ENCODE results near the gene CDK14.
"Not testable (repeated sequence)": the region's sequence is repeated elsewhere in the genome, so short reads cannot be mapped to it uniquely, and the experiment has no call there.

The CDK14 gene

GRCh38 chr7:90791596-90791995 is 195.5 kb downstream of the CDK14 start:
- Histone ChIP-seq H3K9ac (ENCODE audit: low read depth, low read length) (no peak overlapping the region), H3K4me3 (ENCODE audit: low read depth, low read length) (no peak overlapping the region), H3K9me3 (ENCODE audit: control insufficient read depth, insufficient read depth, low read length) (no peaks in the 10 kb centered on the region), H3K27me3 (ENCODE audit: control insufficient read depth, insufficient read depth, low read length) (no peaks in the 10 kb centered on the region), H3K36me3 (ENCODE audit: control insufficient read depth, insufficient read depth, low read length) (no peaks in the 10 kb centered on the region), H3K4me1 (ENCODE audit: control insufficient read depth, insufficient read depth, low read length) (no peaks in the 10 kb centered on the region)

DNA sequence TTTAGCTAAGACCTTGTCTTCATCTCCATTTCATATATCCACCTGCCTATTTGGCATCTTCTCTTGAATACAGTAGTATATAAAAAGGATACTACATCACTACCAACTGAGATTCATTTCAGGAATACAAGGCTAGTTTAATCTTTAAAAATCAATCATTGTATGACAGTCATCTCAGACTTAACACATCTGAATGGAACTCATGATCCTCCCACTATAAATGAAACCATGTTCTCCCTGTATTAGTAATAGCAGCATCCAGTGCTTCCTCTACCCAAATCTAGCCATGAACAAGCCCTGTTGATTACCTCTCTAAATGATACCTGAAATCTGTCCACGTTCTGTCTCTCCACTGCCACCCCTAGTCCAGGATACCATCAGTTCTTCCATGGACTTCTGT is 196.2 kb downstream of the CDK14 start:
- H3K36me3 ChIP-seq (ENCODE audit: control insufficient read depth, insufficient read depth, low read length) = no peaks in the 10 kb centered on the region
- H3K4me1 ChIP-seq (ENCODE audit: control insufficient read depth, insufficient read depth, low read length) = no peaks in the 10 kb centered on the region
- no peaks in the 10 kb centered on the region for H3K27me3 ChIP-seq (ENCODE audit: control insufficient read depth, insufficient read depth, low read length)
- no peak overlapping the region for H3K4me3 ChIP-seq (ENCODE audit: low read depth, low read length)
- no peaks in the 10 kb centered on the region for H3K9me3 ChIP-seq (ENCODE audit: control insufficient read depth, insufficient read depth, low read length)
- H3K9ac ChIP-seq (ENCODE audit: low read depth, low read length) = no peak overlapping the region

GRCh38 chr7:90794234-90794633 is 198.1 kb downstream of the CDK14 start:
- H3K4me3 ChIP-seq (ENCODE audit: low read depth, low read length); H3K9ac ChIP-seq (ENCODE audit: low read depth, low read length); H3K4me1 ChIP-seq (ENCODE audit: control insufficient read depth, insufficient read depth, low read length); H3K27me3 ChIP-seq (ENCODE audit: control insufficient read depth, insufficient read depth, low read length); H3K9me3 ChIP-seq (ENCODE audit: control insufficient read depth, insufficient read depth, low read length); H3K36me3 ChIP-seq (ENCODE audit: control insufficient read depth, insufficient read depth, low read length): not testable (repeated sequence)

GRCh38 chr7:90797596-90797995 is 201.5 kb downstream of the CDK14 start:
- Histone ChIP-seq H3K27me3 (ENCODE audit: control insufficient read depth, insufficient read depth, low read length) (no peaks in the 10 kb centered on the region), H3K36me3 (ENCODE audit: control insufficient read depth, insufficient read depth, low read length) (no peaks in the 10 kb centered on the region), H3K9ac (ENCODE audit: low read depth, low read length) (no peak overlapping the region), H3K4me3 (ENCODE audit: low read depth, low read length) (no peak overlapping the region), H3K4me1 (ENCODE audit: control insufficient read depth, insufficient read depth, low read length) (no peaks in the 10 kb centered on the region), H3K9me3 (ENCODE audit: control insufficient read depth, insufficient read depth, low read length) (no peaks in the 10 kb centered on the region)

- Histone ChIP-seq H3K4me3 (ENCODE audit: low read depth, low read length) (no peak overlapping the region), H3K27me3 (ENCODE audit: control insufficient read depth, insufficient read depth, low read length) (no peaks in the 10 kb centered on the region), H3K9ac (ENCODE audit: low read depth, low read length) (no peak overlapping the region), H3K4me1 (ENCODE audit: control insufficient read depth, insufficient read depth, low read length) (no peaks in the 10 kb centered on the region), H3K9me3 (ENCODE audit: control insufficient read depth, insufficient read depth, low read length) (peaks cover 2% of the 10 kb centered on the region), H3K36me3 (ENCODE audit: control insufficient read depth, insufficient read depth, low read length) (no peaks in the 10 kb centered on the region)
These were observed 208.2 kb downstream of the CDK14 start for GRCh38 chr7:90804370-90804769.

DNA sequence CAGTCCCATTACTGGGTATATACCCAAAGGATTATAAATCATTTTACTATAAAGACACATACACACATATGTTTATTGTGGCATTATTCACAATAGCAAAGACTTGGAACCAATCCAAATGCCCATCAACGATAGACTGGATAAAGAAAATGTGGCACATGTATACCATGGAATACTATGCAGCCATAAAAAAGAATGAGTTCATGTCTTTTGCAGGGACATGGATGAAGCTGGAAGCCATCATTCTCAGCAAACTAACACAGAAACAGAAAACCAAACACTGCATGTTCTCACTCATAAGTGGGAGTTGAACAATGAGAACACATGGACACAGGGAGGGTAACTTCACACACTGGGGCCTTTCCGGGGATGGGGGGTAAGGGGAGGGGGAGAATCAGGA is 219.4 kb downstream of the CDK14 start:
- not testable (repeated sequence) for H3K36me3 ChIP-seq (ENCODE audit: control insufficient read depth, insufficient read depth, low read length); H3K4me1 ChIP-seq (ENCODE audit: control insufficient read depth, insufficient read depth, low read length); H3K9ac ChIP-seq (ENCODE audit: low read depth, low read length); H3K27me3 ChIP-seq (ENCODE audit: control insufficient read depth, insufficient read depth, low read length); H3K9me3 ChIP-seq (ENCODE audit: control insufficient read depth, insufficient read depth, low read length); H3K4me3 ChIP-seq (ENCODE audit: low read depth, low read length)

- no peak overlapping the region for H3K4me3 ChIP-seq (ENCODE audit: low read depth, low read length)
- no peaks in the 10 kb centered on the region for H3K36me3 ChIP-seq (ENCODE audit: control insufficient read depth, insufficient read depth, low read length)
- H3K9ac ChIP-seq (ENCODE audit: low read depth, low read length) = no peak overlapping the region
- H3K4me1 ChIP-seq (ENCODE audit: control insufficient read depth, insufficient read depth, low read length) = peaks cover 3% of the 10 kb centered on the region
- no peaks in the 10 kb centered on the region for H3K9me3 ChIP-seq (ENCODE audit: control insufficient read depth, insufficient read depth, low read length)
- H3K27me3 ChIP-seq (ENCODE audit: control insufficient read depth, insufficient read depth, low read length) = no peaks in the 10 kb centered on the region
These were observed 220.5 kb downstream of the CDK14 start for GRCh38 chr7:90816511-90817142.

DNA sequence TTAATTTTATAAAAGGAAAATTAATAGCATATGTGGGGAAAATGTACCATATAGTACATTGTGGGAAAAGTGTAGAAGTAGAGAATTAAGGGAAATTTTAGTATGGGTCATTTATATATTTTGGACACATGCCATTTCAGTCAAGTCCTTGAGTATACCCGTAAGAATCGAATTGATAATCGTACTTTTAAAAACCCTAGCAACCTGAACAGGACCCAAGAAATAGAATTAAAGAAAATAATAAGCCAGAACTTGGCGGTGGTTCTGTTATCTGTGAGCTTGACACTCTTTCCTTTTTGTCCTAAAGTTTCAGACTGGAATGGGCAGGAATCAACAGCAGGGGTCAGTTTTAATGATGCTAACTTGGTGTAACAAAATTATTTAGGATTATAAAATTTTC is 221.0 kb downstream of the CDK14 start:
- peaks cover 3% of the 10 kb centered on the region for H3K4me1 ChIP-seq (ENCODE audit: control insufficient read depth, insufficient read depth, low read length)
- H3K9ac ChIP-seq (ENCODE audit: low read depth, low read length) = no peak overlapping the region
- H3K4me3 ChIP-seq (ENCODE audit: low read depth, low read length) = no peak overlapping the region
- no peaks in the 10 kb centered on the region for H3K27me3 ChIP-seq (ENCODE audit: control insufficient read depth, insufficient read depth, low read length)
- H3K36me3 ChIP-seq (ENCODE audit: control insufficient read depth, insufficient read depth, low read length) = no peaks in the 10 kb centered on the region
- no peaks in the 10 kb centered on the region for H3K9me3 ChIP-seq (ENCODE audit: control insufficient read depth, insufficient read depth, low read length)

- Histone ChIP-seq H3K4me3 (ENCODE audit: low read depth, low read length) (no peak overlapping the region), H3K4me1 (ENCODE audit: control insufficient read depth, insufficient read depth, low read length) (peaks cover 3% of the 10 kb centered on the region), H3K27me3 (ENCODE audit: control insufficient read depth, insufficient read depth, low read length) (no peaks in the 10 kb centered on the region), H3K9ac (ENCODE audit: low read depth, low read length) (no peak overlapping the region), H3K9me3 (ENCODE audit: control insufficient read depth, insufficient read depth, low read length) (no peaks in the 10 kb centered on the region), H3K36me3 (ENCODE audit: control insufficient read depth, insufficient read depth, low read length) (no peaks in the 10 kb centered on the region)
These were observed 221.7 kb downstream of the CDK14 start for GRCh38 chr7:90817846-90818245.

DNA sequence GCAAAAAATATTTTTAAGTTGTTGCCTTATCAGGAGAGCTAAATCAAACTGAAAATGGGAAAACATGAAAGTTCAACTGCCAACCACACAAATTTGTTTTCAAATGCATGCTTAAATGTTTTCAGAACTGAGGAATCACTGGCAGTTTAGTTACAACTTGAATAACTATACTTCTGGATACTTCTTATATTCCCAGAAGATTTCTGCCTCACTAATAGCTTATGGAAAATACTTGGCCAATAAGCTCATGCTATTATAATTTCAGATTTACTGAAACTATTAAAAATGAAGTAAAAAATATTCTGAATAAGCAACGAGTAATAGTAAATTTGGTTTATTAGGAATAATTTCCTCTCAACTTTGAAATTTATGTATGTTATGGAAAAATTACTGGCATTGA is 222.2 kb downstream of the CDK14 start:
- Histone ChIP-seq H3K9ac (ENCODE audit: low read depth, low read length) (no peak overlapping the region), H3K9me3 (ENCODE audit: control insufficient read depth, insufficient read depth, low read length) (no peaks in the 10 kb centered on the region), H3K36me3 (ENCODE audit: control insufficient read depth, insufficient read depth, low read length) (no peaks in the 10 kb centered on the region), H3K27me3 (ENCODE audit: control insufficient read depth, insufficient read depth, low read length) (no peaks in the 10 kb centered on the region), H3K4me1 (ENCODE audit: control insufficient read depth, insufficient read depth, low read length) (peaks cover 3% of the 10 kb centered on the region), H3K4me3 (ENCODE audit: low read depth, low read length) (no peak overlapping the region)

DNA sequence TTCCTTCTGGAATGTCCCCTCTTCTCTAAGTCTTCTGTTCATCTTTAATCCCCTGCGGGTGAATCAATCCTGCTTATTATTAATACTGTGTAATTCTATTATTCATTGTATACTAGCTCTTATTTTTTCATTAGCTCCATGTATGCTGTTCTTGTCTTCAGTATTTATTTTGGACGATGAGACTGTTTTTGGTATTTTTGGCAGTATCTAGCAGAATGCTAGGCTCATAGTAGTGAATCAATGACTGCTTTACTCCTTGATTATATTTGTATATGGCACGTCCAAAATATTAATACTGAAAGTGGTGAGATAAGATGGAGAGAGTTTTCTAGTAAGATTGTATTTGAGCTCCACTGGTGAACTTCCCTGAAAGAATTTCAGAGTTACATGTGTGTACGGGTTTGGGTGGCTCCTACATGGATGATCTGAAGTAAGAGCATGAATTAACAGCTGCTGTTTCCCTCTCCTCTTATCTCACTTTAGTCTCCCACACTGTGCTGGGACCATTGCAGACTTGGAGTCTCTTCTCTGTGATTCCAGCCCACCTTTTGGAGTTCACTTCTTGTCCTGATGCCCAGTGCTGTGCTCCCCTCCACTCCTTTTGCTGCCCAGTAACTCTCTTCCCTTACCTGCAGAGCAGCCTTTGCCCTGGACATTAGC is 226.0 kb downstream of the CDK14 start:
- no peak overlapping the region for H3K9ac ChIP-seq (ENCODE audit: low read depth, low read length)

GRCh38 chr7:90824386-90825307 is 228.5 kb downstream of the CDK14 start:
- no peak overlapping the region for H3K4me3 ChIP-seq (ENCODE audit: low read depth, low read length)
- no peaks in the 10 kb centered on the region for H3K27me3 ChIP-seq (ENCODE audit: control insufficient read depth, insufficient read depth, low read length)
- no peaks in the 10 kb centered on the region for H3K9me3 ChIP-seq (ENCODE audit: control insufficient read depth, insufficient read depth, low read length)
- no peaks in the 10 kb centered on the region for H3K36me3 ChIP-seq (ENCODE audit: control insufficient read depth, insufficient read depth, low read length)
- H3K9ac ChIP-seq (ENCODE audit: low read depth, low read length) = no peak overlapping the region
- H3K4me1 ChIP-seq (ENCODE audit: control insufficient read depth, insufficient read depth, low read length) = no peaks in the 10 kb centered on the region

More for the DNA sequence above, 226.0 kb downstream of the CDK14 start:
- Histone ChIP-seq H3K9me3 (ENCODE audit: control insufficient read depth, insufficient read depth, low read length) (no peaks in the 10 kb centered on the region), H3K4me3 (ENCODE audit: low read depth, low read length) (no peak overlapping the region), H3K36me3 (ENCODE audit: control insufficient read depth, insufficient read depth, low read length) (no peaks in the 10 kb centered on the region), H3K27me3 (ENCODE audit: control insufficient read depth, insufficient read depth, low read length) (no peaks in the 10 kb centered on the region), H3K4me1 (ENCODE audit: control insufficient read depth, insufficient read depth, low read length) (peaks cover 3% of the 10 kb centered on the region)

All from iPS-15b (cell line).